Right cardiac atrium (tissue), 5 donors: ENCODE data around the gene OPN4. TPM values are rescaled to one million over a fixed set of nuclear protein-coding genes. Genes with fewer than 3 reads are reported as not detected.

Experiments used
- ATAC-seq, 2 donors: fragments of 200-7000 bp; cut with Tn5 transposase; one replicate each; pipeline versions ENCODE4 v1.8.0 to v1.9.1; 2020; ENCODE audit warnings: moderate library complexity in 2 of 2, mild to moderate bottlenecking in 1 of 2
- DNase-seq, 3 donors: peaks; one replicate each; pipeline ENCODE4 v3.0.0-alpha.2; 2020
- H3K27ac ChIP-seq: one replicate; pipeline ENCODE4 v1.5.1; 2013; ENCODE audit warnings: mild to moderate bottlenecking, low read length, control low read depth, moderate library complexity
- H3K27me3 ChIP-seq: one replicate; pipeline ENCODE4 v1.6.1; 2013; ENCODE audit not compliant: control insufficient read depth, insufficient read depth
- H3K4me1 ChIP-seq: one replicate; pipeline ENCODE4 v1.6.1; 2013; ENCODE audit warnings: low read length; ENCODE audit not compliant: control insufficient read depth, insufficient read depth
- H3K4me3 ChIP-seq: one replicate; pipeline ENCODE4 v1.5.1; 2013; ENCODE audit warnings: low read length, control low read depth
- H3K9me3 ChIP-seq: one replicate; pipeline ENCODE4 v1.6.1; 2013; ENCODE audit warnings: low read length; ENCODE audit not compliant: control insufficient read depth
- WGBS: extraction: QIAGEN DNeasy Blood & Tissue Kit; methylation state at CpG from one replicate; pipeline ENCODE4 v1.1.7; 2013; 5-methylcytosine and 5-hydroxymethylcytosine counted together
- intact Hi-C, 4 donors: fragments of 100-400 bp; cut with DNase I; formaldehyde crosslinking; loops; one replicate each; pipeline versions ENCODE4 v1.11.0 to v1.14.0; 2022 to 2023
- polyA plus RNA-seq: library from polyadenylated mRNA; stranded (reverse); fragments of 200-250 nt; gene quantifications from one replicate; pipeline ENCODE4 v1.2.3, GENCODE V29; 2013
- total RNA-seq, 4 donors: library from RNA; stranded (reverse); fragmentation: NEBNext Ultra II Directional; extraction: Animal tissue kit (Norgen Biotek cat#: 25700); gene quantifications; one replicate each; pipeline ENCODE4 v1.2.1, GENCODE V29; 2021
- donor health status: healthy with polysubstance abuse.
- donor health status: DM: no; HTN: yes; CAD: no.
- donor health status: DM: no; HTN: no; CAD: no.
- donor health status: DM: no; HTN: yes; CAD: no; lungs with severe emphysema.
- donor health status: DM: yes; HTN: yes; CAD: no.

The OPN4 gene
- total and polyA plus RNA-seq, 5 donors, result 0.32 to 1.2 (median 0.93) TPM

DNA sequence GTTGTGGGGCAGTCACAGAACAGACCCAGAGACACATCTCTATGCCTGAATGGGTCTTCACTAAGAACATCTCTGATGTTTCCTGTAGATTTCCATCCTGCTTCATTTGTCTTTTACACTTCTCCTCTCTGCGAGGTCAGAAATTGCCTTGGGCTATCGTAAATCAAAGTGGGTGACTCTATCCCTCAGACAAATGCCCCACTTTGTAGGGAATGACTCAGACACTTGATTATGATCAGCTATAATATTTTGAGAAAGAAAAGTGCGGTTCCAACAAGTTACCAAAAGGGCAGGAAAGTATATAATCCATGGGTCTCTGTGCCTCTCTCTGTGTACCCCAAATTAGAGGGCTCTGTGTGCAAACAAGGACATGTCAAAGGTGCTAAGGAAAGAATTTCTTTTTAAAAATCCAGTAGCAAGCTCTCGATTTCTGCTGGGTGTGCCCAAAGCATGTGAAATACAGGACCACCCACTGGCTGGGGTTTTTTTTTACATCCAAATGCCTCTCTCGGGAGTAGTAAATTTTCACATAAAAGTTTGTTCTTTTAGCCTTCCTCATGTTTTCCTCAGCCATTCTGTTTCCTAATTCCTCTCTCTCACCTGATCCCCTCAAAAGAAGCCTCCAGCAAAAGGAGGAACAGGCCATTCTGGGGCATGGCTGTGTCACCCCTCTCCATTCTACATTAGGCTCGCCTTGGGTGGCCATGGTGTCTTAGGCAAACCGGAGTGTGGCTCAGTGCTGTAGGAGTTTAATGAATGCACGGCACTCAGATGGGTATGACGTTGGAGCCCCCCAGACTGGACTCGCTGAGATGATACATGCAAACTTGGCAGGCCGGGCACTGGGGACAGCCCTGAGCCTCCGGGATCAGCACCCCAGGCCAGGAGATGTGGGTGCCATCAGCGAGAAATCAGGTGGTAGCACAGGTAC is 6.3 kb upstream of the OPN4 start:
- Histone ChIP-seq H3K4me3 (no peak overlapping the region), H3K27ac (no peak overlapping the region), H3K9me3 (no peaks in the 10 kb centered on the region), H3K27me3 (no peaks in the 10 kb centered on the region), H3K4me1 (peaks cover 12% of the 10 kb centered on the region)
- DNase-seq (peak in 2 of 3 donors; percentile 38 to 40), ATAC-seq (no peak)
- WGBS, result 87% methylated on average over 13 of the region's 13 CpGs
- intact Hi-C loops, result no loop called here

DNA sequence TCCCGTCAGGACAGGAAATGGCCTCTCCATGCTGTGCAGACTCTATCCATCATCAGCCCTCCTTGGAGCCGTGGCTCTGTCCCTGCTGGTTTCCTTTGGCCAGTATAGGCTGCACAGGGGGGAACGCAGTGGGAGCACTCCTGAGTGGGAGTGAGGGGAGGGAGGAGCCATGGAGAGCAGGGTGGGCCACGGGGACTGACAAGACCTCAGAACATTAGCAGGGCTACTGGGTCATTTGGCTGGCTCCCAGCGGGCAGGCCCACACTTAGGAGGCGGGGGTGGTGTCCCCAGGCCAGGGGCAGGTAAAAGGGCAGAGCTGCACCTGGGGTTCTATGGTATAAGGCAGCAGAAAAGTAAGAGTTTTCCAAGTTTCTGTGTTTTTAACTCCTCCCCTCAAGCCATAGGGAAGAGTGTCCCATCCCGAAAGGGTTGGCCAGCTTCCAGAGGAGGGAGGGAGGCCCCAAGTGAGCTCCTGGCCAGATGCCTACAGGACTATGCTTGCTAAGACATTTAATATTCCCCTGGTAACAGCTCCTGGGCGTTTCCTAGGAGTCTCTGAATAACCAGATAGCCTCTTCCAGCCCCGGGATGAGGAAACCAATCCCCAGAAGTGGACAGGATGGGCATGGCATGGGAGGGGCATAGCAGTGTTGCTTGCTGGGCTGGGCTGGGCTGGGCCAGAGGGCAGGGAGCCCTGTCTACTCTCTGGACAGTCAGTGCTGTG is 5.5 kb upstream of the OPN4 start:
- Histone ChIP-seq H3K4me3 (no peak overlapping the region), H3K9me3 (no peaks in the 10 kb centered on the region), H3K4me1 (peaks cover 12% of the 10 kb centered on the region), H3K27me3 (no peaks in the 10 kb centered on the region), H3K27ac (no peak overlapping the region)
- DNase-seq, result peak; percentile 79 to 86 (median 84)
- peak; percentile 80 to 84 for ATAC-seq
- WGBS, result 44% methylated on average over 9 of the region's 9 CpGs
- intact Hi-C loops, result no loop called here

DNA sequence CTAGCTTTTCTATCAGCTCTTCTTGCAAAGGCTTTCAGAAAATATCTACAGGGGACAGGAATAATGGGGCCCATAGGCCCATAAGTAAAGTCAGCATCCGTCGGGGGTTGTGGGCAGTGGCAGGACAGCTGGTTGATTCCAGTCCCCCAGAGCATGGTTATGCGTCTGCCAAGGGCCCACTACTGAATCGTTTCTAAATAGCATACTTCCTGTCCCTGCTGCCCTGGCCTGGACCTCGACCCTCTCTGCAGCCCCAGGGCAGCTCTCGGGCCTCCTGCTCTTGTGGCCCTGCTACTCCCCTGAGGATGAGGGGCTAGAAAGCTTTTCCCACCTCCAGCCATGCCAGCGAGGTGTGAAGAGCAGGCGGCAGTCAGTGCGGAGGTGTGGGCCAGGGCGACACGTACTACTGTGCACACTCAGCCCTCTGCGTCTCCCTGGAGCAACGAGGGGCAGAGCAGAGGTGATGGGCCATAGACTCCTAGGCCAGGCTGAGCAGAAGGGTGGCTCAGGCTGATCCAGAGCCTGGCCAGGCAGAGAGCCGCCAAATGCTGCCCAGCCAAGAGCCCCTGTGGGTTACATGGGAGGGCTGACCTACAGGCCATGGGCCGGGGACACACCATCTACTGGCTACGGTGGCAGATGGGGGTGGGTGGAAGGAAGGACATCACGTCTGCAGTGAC is 4.7 kb upstream of the OPN4 start:
- H3K4me1 ChIP-seq, result peaks cover 12% of the 10 kb centered on the region

DNA sequence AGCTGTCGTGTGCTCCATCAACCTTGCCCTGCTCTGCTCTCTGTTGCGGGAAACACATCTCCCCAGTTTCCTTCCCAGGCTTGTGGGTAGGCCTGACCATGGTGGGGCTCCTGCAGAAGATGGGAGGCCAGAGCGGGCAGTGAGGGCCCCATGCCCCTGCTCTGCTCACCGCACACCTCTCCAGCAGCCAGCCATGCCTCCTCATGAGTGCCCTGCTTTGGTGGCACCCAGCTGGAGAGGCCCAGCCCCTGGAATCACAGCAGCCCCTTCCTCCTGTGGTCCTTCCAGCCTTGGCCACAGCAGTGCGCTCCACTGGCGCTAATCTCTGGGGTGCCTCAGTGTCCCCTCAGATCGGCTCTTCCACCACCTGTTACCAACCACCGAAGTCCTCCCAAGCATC is 4.2 kb upstream of the OPN4 start:
- Histone ChIP-seq H3K9me3 (no peaks in the 10 kb centered on the region), H3K4me3 (no peak overlapping the region), H3K4me1 (peaks cover 12% of the 10 kb centered on the region), H3K27ac (no peak overlapping the region), H3K27me3 (no peaks in the 10 kb centered on the region)
- no peak for ATAC-seq
- peak in 2 of 3 donors; percentile 29 to 53 for DNase-seq
- 94% methylated on average over 8 of the region's 8 CpGs for WGBS
- intact Hi-C loops, result no loop called here

More for the DNA sequence above, 4.7 kb upstream of the OPN4 start:
- H3K27ac ChIP-seq, result no peak overlapping the region
- intact Hi-C loops, result no loop called here
- ATAC-seq, result peak; percentile 7 to 16
- H3K9me3 ChIP-seq, result no peaks in the 10 kb centered on the region
- H3K27me3 ChIP-seq, result no peaks in the 10 kb centered on the region
- no peak overlapping the region for H3K4me3 ChIP-seq
- DNase-seq, result peak in 2 of 3 donors; percentile 42
- 62% methylated on average over 17 of the region's 17 CpGs for WGBS

GRCh38 chr10:86651021-86651471 is 3.3 kb upstream of the OPN4 start:
- H3K4me1 ChIP-seq, result peaks cover 12% of the 10 kb centered on the region
- H3K9me3 ChIP-seq, result no peaks in the 10 kb centered on the region
- H3K27me3 ChIP-seq, result no peaks in the 10 kb centered on the region
- H3K27ac ChIP-seq, result no peak overlapping the region
- DNase-seq (peak in 2 of 3 donors; percentile 66 to 78), ATAC-seq (peak in 1 of 2 donors; percentile 13)
- no peak overlapping the region for H3K4me3 ChIP-seq
- intact Hi-C loops, result no loop called here
- WGBS, result 62% methylated on average over 8 of the region's 8 CpGs

DNA sequence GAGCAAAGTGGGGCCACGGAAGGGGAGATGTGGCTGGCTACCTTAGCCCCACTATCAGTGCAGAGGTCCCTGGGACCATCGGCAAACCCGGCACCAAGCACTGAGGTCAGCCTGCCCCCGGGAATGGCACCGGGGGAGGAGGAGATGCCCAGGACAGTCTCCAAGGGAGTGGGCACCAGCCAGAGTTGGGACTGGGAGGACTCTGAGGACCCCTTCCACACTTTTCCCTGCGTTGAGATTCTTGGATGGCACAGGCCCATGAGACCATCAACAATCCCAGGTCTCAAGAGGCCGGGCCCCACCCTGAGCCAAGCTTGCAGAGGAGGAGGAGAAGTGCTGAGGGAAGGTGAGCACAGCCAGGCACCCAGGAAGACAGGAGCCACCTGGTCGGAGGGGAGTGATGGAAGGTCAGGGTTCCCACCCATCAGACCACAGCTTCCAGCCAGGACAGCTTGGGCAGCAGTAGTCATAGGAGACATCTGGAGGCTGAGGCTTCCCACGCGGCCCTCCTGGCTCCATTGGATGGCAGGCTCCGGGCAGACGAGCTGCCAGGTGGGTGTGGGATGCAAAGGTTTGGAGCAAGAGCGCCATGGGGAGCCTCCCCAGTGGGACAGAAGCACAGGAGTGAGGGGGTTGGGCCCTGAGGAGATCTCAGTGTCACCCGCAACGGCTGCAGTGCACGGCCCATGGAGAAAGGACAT is 2.6 kb upstream of the OPN4 start:
- no peak overlapping the region for H3K27ac ChIP-seq
- no peaks in the 10 kb centered on the region for H3K27me3 ChIP-seq
- peaks cover 12% of the 10 kb centered on the region for H3K4me1 ChIP-seq
- intact Hi-C loops, result no loop called here
- DNase-seq, result peak in 1 of 3 donors; percentile 47
- whole genome bisulfite sequencing, result 86% methylated on average over 16 of the region's 16 CpGs
- ATAC-seq, result no peak
- no peak overlapping the region for H3K4me3 ChIP-seq
- no peaks in the 10 kb centered on the region for H3K9me3 ChIP-seq

DNA sequence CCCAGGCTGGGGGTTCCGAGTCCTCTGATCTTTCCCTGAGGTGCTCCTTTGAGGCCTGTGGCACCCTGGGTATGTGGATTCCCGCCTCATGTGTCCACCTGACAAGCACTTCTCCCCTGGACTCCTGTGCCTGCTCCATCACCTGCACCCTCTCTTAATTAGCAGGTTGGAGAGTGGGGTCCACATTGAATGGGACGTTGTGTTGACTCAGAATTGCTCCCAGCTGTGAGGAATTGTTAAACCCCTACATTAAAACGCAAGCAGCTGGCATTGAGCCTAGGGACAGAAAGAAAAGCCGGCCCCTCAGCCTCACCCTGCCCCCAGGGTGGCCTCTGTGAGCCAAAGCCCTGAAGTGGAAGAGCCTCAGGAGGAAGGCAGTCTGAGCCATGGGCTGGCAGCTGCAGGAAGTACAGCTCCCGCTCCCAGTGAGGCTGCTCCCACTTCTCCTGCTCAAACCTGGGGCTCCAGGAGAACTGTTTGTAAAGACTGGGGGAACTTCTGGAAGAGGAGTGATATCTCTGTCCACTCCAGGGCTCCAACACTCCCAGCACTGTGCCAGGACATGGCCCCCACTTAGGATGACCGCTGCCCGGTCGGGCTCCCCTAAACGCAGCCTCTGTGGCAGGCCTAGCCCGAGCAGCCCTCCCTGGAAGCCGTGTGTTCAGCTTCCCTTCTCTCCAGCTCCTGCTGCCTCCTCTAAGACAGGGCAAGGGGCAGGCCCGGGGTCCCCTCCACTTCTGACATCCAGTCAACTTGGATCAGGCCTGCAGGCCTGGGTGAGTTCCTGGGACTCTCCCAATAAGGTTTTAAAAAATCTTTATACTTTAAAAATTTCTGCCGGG is 1.8 kb upstream of the OPN4 start:
- Histone ChIP-seq H3K4me3 (no peak overlapping the region), H3K9me3 (no peaks in the 10 kb centered on the region), H3K27ac (no peak overlapping the region), H3K4me1 (peaks cover 12% of the 10 kb centered on the region), H3K27me3 (no peaks in the 10 kb centered on the region)
- intact Hi-C loops, result no loop called here
- peak in 1 of 3 donors; percentile 55 for DNase-seq
- WGBS, result 69% methylated on average over 14 of the region's 14 CpGs
- no peak for ATAC-seq

DNA sequence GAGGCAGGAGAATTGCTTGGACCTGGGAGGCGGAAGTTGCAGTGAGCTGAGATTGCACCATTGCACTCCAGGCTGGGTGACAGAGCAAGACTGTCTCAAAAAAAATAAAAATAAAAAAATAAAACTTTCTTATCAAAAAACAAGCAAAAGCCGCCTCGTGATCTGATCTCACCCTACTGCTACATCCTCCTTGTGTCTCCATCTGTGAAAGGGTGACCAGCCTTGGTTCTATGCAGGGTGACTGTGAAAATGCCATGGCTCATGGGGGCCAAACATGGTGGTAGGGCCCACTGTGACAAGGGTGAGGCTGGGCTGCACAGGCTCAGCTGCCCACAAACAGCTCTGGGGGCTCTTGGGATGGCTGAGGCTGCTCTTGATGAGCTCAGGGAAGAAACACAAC is 968 bp upstream of the OPN4 start:
- intact Hi-C loops, result no loop called here
- WGBS, result 75% methylated on average over 3 of the region's 3 CpGs
- Histone ChIP-seq H3K4me1 (peaks cover 12% of the 10 kb centered on the region), H3K27me3 (no peaks in the 10 kb centered on the region), H3K4me3 (no peak overlapping the region), H3K9me3 (no peaks in the 10 kb centered on the region), H3K27ac (no peak overlapping the region)
- DNase-seq, result no peak
- ATAC-seq, result no peak

DNA sequence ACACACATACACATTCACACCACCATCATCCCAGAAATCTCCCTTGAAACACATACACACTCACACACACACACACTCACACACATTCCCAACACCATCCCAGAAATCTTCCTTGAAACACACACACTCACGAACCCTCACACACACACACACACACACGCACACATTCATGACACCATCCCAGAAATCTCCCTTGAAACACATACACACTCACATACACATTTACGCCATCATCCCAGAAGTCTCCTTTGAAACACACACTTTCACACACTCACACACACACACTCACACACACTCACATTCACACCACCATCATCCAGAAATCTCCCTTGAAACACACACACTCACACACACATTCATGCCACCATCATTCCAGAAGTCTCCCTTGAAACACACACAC is 360 bp upstream of the OPN4 start:
- H3K4me1 ChIP-seq, result peaks cover 12% of the 10 kb centered on the region

GRCh38 chr10:86655173-86655540 is 810 bp downstream of the OPN4 start:
- Histone ChIP-seq H3K27ac (no peak overlapping the region), H3K27me3 (no peaks in the 10 kb centered on the region), H3K4me1 (peaks cover 7% of the 10 kb centered on the region), H3K4me3 (no peak overlapping the region), H3K9me3 (no peaks in the 10 kb centered on the region)
- ATAC-seq (no peak), DNase-seq (no peak)
- intact Hi-C loops, result no loop called here
- 97% methylated on average over 4 of the region's 4 CpGs for WGBS

More for the DNA sequence above, 360 bp upstream of the OPN4 start:
- Histone ChIP-seq H3K4me3 (no peak overlapping the region), H3K27me3 (no peaks in the 10 kb centered on the region), H3K9me3 (no peaks in the 10 kb centered on the region), H3K27ac (no peak overlapping the region)
- 95% methylated on average over 3 of the region's 3 CpGs for WGBS
- intact Hi-C loops, result no loop called here
- no peak for DNase-seq
- no peak for ATAC-seq
